ENCODE data around the gene ZFP64.

Gene ZFP64

DNA sequence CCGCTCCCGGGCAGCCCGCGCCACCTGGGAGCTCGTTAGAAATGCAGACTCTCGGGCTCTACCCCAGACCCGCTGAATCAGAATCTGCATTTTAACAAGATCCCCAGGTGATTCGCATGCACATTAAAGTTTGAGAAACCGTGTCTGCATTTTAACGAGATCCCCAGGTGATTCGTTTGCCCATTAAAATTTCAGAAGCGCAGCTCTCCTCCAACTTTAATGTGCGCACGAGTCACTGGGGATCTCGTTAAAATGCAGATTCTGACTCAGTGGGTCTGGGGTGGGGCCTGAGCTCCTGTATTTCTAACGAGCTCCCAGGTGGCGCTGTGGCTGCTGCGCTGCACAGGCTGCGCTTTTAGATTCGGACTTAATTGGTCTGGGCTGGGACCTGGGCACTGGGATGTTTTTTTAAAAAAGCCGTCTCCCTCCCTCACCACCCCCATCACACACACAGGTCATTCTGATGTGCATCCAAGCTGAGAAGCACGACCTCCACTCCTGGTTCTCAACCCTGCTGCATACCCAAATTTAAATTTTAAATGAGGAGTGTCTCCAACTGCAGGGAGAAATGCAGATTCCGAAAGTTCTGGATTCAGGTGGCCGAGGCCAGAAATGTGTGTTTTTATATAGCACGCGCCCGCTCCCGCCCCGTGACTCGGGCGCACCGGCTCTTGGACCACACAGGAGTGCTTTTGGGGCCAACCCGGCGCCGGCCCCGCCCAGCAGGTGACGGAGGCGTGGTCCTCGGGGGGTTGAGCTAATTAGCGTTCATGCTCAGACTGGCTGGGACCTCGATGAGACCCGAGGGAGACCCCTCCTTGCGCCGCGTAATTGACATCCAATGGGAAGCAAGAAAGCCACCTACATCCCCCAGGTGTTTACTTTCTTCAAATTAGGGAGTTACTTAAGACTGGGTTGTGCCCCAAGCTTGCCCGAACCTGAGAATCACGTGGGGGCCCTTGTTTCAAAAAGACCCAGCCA is 85.8 kb downstream of the ZFP64 start:
- no peak for DNase-seq (ENCODE audit: extremely low read depth, insufficient read length)
- H3K27me3 ChIP-seq (replicated peaks; ENCODE audit: control insufficient read depth, insufficient read depth, low read length): no peaks in the 10 kb centered on the region
- TF ChIP-seq, protein P1, sequence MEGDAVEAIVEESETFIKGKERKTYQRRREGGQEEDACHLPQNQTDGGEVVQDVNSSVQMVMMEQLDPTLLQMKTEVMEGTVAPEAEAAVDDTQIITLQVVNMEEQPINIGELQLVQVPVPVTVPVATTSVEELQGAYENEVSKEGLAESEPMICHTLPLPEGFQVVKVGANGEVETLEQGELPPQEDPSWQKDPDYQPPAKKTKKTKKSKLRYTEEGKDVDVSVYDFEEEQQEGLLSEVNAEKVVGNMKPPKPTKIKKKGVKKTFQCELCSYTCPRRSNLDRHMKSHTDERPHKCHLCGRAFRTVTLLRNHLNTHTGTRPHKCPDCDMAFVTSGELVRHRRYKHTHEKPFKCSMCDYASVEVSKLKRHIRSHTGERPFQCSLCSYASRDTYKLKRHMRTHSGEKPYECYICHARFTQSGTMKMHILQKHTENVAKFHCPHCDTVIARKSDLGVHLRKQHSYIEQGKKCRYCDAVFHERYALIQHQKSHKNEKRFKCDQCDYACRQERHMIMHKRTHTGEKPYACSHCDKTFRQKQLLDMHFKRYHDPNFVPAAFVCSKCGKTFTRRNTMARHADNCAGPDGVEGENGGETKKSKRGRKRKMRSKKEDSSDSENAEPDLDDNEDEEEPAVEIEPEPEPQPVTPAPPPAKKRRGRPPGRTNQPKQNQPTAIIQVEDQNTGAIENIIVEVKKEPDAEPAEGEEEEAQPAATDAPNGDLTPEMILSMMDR (IDR thresholded peaks at IDR 0.05; ENCODE audit: insufficient read depth, low read length, poor library complexity, severe bottlenecking): peak; percentile 32
- H3K4me3 ChIP-seq (replicated peaks; ENCODE audit: low read depth, low read length): no peak overlapping the region
- no peaks in the 10 kb centered on the region for H3K36me3 ChIP-seq (ENCODE audit: control insufficient read depth, insufficient read depth, low read length)

DNA sequence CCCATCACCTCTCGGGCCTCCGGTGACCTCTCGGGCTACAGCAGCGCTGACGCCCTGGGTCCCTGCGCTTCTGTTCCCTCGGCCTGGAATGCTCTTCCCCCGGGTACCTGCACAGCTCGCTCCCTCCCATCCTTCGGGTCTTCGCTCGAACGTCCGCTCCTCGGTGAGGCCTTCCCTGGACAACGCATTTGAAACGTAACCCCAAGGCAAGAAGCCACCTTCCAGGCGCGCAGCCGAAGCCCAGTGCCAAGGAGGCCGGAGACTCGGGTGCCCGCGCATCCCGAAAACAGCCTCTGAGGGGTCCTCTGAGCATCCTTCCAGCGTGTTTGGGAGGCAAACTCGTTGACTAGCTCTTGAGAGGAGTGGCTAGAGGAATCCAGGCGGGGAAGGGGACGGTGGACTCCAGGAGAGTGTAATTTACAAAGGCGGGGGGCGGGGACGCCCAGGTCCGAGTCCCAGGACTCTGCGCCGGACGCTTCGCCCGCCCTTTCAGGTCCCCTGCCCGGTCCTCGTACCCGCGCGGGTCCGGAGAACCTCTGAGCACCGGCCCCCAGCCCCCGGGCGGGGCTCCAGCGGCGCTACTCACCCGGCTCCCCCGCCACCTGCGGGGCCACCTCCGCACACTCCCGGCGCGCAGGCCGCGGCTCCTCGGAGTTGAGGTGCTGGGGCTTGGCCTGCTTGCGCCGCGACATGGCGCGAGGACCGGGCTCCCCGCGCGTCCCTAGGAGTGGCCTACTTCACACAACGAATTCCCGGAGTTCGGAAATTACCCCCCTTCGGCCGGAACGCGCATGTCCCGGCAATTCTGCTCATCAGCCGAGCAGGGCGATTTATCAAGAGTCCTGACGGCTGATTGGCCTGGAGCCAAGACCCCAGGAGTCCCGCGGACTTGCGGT is 86.8 kb downstream of the ZFP64 start:
- H3K27me3 ChIP-seq (replicated peaks; ENCODE audit: control insufficient read depth, insufficient read depth, low read length): no peaks in the 10 kb centered on the region
- peak; percentile 20 for DNase-seq (ENCODE audit: extremely low read depth, insufficient read length)
- TF ChIP-seq, protein P1 (IDR thresholded peaks at IDR 0.05; ENCODE audit: insufficient read depth, low read length, poor library complexity, severe bottlenecking): no peak
- no peak overlapping the region for H3K4me3 ChIP-seq (replicated peaks; ENCODE audit: low read depth, low read length)
- H3K36me3 ChIP-seq (ENCODE audit: control insufficient read depth, insufficient read depth, low read length): no peaks in the 10 kb centered on the region

DNA sequence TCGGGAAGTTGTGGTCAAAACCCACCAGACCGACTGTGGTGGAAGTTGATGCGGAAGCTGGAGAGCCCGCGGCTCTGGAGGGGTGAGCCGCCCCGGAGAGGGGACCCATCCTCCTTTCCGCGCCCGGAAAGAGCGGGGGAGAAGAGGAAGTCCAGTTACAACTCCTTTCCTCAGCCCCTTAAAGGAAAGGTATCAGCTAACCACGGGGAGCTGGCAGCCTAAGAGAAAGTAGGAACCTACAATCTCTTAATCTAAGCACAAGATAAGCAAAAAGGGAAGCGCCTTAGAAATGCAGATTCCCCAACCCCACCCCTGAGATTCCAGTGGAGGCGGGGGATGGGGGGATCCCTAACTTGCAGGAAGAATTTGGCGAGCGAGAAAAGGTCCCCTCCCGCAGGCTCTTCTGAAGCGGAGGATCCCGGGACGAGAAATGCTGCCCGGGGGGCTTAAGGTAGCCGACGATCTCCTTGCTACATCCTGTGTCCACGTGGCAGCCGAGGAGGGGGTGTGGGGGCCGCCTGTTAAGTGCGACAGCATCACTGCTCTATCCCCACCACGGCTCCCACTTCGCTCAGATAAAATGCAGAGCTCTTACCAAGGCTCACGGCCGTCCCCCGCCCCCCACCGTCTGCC is 87.5 kb downstream of the ZFP64 start:
- H3K36me3 ChIP-seq (ENCODE audit: control insufficient read depth, insufficient read depth, low read length): no peaks in the 10 kb centered on the region
- no peaks in the 10 kb centered on the region for H3K27me3 ChIP-seq (replicated peaks; ENCODE audit: control insufficient read depth, insufficient read depth, low read length)
- no peak for DNase-seq (ENCODE audit: extremely low read depth, insufficient read length)
- H3K4me3 ChIP-seq (replicated peaks; ENCODE audit: low read depth, low read length): no peak overlapping the region
- TF ChIP-seq, protein P1 (IDR thresholded peaks at IDR 0.05; ENCODE audit: insufficient read depth, low read length, poor library complexity, severe bottlenecking): no peak

DNA sequence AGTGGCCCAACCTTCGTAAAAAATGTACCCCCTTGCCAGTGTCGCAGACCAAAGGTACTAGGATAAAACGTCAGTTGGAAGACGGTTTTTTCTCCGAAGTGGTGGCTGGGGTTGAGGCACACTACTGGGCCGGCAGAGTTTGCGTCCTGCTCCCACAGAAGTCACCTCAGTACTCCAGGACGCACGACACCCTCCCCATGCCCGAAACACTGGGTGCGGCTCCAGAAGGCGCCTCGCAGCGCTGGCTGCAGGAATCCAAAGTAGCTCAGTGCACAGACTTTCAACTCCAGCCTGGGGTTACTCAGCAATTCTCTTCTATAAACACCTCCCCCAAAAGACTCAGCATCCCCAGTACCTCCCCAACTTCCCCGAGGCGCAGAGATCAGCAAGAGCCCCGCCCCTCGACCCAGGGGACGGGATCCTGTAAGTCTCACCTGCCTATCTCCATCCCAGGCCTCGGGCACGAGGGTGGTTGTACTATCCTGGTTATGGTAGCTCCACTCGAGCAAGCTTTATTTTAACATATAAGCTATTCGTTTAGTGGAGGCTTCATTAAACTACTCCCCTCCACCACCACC is 88.2 kb downstream of the ZFP64 start:
- no peak overlapping the region for H3K4me3 ChIP-seq (replicated peaks; ENCODE audit: low read depth, low read length)

DNA sequence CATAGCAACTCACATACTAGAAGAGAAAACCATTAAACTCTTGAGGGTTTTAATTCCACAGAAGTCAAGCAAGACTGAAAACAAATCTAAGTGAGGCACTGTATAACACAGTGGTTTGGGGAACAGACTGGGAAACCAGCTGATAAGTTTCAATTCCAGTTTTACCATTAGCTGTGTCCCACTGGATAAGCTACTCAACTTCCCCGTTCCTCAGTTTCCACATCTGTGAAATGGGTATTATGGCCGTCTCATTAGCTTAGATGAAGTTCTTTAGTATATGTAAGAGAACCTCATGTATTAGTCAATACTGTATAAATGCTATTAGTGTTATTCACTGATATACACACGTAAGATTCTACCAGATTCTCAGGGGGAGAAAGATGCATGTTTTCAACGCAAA is 89.0 kb downstream of the ZFP64 start:
- DNase-seq (ENCODE audit: extremely low read depth, insufficient read length): no peak
- no peaks in the 10 kb centered on the region for H3K36me3 ChIP-seq (ENCODE audit: control insufficient read depth, insufficient read depth, low read length)
- H3K27me3 ChIP-seq (replicated peaks; ENCODE audit: control insufficient read depth, insufficient read depth, low read length): no peaks in the 10 kb centered on the region
- H3K4me3 ChIP-seq (replicated peaks; ENCODE audit: low read depth, low read length): no peak overlapping the region
- TF ChIP-seq, protein P1 (IDR thresholded peaks at IDR 0.05; ENCODE audit: insufficient read depth, low read length, poor library complexity, severe bottlenecking): no peak

More for the DNA sequence above, 88.2 kb downstream of the ZFP64 start:
- TF ChIP-seq, protein P1 (IDR thresholded peaks at IDR 0.05; ENCODE audit: insufficient read depth, low read length, poor library complexity, severe bottlenecking): no peak
- DNase-seq (ENCODE audit: extremely low read depth, insufficient read length): no peak
- H3K36me3 ChIP-seq (ENCODE audit: control insufficient read depth, insufficient read depth, low read length): no peaks in the 10 kb centered on the region
- no peaks in the 10 kb centered on the region for H3K27me3 ChIP-seq (replicated peaks; ENCODE audit: control insufficient read depth, insufficient read depth, low read length)

All from GM06990 (cell line).